HG03521 (cell line): ENCODE data around the gene MVD.

Experiments used
- ATAC-seq: cut with Tn5 transposase; IDR thresholded peaks from one replicate; pipeline ENCODE4 v1.9.1; 2021; ENCODE audit warnings: mild to moderate bottlenecking, moderate library complexity; ENCODE audit not compliant: unreplicated experiment

MVD gene

DNA sequence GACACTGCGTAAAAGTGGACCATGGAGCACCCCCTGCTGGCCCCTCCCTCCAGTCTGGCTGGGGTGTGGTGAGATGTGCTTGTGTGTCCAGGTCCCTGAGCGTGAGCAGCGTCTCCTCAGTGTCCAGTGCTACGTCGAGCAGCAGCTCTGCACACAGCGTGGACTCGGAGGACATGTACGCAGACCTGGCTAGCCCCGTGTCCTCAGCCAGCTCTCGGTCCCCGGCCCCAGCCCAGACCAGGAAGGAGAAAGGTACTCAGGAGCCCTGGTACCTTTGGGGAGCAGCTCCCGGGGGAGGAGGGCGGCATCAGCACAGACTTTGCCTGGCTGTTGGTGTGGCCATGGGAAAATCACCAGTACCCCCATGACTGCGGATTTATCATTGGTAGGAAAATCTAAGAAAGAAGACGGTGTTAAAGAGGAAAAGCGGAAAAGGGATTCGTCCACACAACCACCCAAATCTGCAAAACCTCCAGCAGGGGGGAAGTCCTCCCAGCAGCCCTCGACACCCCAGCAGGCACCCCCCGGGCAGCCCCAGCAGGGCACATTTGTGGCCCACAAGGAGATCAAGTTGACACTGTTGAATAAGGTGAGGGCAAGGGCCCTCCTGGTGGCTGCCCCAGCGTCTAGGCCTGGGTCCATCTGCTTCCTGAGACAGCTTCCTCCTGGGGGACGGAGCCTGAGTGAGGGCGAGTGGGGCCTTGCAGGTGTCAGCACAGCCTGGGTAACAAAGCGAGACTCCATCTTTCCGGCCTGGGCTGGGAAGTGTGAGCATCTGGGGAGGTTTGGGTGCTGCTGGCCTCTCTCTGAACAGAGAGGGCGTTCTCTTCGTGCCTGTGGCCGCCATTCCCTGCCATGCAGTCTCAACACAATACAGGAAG lies 35.1 kb downstream of the MVD start:
- ATAC-seq, result no peak

DNA sequence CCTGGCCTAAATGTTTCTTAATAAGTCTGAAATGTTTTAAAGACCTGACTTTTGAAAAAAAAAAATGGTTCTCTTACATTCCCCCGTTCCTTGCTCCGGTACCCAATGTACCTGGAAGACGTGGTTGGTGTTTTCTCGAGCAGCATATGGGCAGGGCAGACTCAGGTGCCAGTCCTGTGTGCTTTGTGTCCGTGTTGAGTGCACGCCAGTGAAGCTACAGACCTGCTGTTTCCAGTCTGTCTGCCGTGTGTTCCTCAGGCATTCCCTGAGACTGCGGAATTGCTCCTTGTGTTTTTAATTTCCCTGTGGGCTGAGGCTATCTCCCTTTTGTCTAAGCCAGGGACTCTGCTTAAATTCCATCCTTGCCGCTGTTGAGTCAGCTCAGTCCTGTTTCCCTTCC lies 36.2 kb downstream of the MVD start:
- ATAC-seq, result no peak

DNA sequence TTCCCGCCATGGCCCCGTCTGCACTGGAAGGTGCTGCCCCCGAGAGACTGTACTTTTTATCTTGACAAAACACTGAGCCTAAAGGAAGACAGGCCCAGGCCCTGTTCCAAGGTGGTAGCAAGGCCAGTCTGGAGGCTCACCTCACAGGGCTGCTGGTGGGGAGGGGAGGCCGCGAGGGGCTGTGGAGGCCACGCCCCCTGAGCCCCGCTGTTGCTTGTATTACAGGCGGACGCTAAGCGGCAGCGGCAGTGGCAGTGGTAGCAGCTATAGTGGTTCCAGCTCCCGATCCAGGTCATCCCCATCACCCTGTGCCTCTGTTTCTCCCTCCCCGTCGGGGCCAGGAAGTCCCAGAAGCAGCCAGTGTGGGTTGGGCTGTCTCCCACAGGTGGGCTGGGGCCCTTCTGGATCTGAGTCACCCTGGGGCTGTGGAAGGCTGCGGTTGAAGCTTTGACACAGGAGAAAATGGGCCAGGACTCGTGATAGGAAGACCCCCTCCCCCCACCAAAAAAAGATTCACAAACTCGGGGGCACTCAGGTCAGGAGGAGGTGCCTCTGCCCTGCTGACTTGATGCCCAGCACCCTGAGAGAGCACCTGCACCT lies 37.8 kb downstream of the MVD start:
- no peak for ATAC-seq

DNA sequence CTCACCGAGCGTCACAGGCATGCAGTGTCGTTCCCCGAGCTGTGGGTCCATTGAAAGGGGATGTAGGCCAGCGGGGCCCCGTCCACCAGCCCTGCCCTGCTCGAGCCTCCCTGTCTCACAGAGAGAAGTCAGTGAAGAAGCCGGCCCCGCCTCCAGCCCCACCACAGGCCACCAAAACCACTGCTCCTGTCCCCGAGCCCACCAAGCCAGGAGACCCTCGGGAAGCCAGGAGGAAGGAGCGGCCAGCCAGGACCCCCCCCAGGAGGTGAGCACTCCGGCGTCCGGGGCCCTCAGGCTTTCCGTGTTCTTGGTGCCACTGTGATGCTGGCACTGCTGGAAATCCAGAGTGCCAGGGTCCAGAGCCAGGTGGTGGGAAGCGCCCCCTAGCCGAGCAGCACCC lies 38.4 kb downstream of the MVD start:
- ATAC-seq, result no peak

DNA sequence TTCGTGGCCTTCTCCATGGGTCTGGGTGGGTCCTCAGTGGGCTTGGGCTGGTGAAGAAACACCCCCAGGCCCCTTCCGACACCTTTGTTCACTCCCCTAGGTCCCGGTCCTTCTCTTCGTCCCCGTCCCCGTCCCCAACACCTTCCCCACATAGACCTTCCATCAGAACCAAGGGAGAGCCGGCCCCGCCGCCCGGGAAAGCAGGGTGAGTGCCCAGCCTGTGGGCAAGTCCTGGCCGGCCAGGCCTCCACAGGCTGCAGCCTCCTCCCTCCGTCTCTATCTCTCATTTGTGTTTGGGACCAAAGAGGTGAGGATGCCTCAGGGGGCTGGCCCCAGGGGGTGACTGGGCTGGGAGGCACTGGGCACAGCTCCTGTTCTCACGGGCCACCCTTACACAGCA lies 39.0 kb downstream of the MVD start:
- ATAC-seq, result no peak

DNA sequence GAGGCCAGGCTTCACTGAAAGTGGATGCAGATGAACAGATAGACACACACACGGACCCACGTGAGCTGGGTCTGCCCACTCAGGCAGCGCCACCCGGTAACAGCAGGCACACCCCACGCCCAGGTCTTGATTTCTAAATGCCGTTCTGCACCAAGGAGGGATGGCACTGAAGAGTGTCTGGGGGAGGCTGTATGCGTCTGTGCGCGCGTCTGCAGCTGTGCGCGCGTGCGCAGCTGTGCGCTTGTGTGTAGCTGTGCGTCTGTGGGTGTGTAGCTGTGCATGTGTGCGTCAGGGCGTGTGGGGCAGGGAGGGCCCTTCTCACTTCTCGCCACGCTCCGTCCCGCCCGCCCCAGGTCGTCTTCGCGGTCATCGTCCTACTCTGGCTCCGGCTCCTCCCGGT lies 40.0 kb downstream of the MVD start:
- ATAC-seq, result no peak

DNA sequence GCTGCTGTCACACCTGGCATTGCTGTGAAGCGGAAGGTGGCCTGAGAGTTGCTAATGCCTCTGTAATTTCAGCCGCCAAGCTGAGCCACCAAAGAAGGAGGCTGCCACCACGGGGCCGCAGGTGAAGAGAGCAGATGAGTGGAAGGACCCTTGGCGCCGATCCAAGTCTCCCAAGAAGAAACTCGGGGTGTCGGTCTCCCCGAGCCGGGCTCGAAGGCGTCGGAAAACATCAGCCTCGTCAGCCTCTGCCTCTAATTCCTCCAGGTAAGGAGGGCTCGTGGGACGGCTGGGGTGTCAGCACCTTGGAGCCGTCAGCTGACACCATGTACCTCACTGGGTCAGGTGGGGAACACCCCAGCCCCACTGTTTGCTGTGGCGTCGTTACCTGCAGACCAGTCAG lies 40.8 kb downstream of the MVD start:
- no peak for ATAC-seq

DNA sequence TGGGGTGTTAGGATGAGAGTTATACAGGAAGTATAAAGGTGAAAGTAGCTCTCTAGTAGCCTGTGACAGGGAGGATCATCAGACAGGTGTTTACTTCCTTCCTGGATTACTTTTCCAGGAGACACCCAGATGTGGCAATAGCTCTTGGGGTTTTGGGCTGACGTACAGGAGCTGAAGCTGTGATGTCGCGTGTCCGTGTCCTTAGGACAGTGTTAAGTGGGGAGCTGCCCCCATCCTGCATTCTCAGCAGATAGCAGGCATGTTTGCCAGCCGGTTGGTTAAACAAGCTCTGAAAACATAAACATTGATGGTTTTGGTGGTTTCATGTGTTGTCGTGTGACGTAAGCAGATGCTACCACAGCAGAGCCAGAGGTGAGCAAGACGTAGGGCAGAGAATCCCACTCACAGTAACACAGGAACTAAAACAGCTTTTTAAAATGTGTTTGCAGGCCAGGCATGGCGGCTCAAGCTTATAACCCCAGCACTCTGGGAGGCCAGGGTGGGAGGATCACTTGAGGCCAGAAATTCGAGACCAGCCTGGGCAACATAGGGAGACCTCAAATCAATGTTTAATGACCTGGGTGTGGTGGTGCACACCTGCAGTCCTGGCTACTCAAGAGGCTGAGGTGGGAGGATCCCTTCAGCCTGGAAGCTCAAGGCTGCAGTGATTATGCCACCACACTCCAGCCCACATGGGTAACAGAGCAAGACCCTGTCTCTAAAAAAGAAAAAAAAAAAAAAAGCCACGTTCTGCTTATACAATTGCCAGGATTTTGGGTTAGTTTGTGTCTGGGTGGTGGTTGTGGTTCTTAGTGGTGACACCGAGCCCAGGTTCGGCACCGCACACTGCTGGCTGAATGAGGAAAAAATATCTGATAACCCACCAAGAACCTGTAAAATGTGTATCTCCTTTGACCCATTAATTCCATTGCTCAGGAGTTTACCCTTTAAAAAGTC lies 42.8 kb downstream of the MVD start:
- no peak for ATAC-seq

DNA sequence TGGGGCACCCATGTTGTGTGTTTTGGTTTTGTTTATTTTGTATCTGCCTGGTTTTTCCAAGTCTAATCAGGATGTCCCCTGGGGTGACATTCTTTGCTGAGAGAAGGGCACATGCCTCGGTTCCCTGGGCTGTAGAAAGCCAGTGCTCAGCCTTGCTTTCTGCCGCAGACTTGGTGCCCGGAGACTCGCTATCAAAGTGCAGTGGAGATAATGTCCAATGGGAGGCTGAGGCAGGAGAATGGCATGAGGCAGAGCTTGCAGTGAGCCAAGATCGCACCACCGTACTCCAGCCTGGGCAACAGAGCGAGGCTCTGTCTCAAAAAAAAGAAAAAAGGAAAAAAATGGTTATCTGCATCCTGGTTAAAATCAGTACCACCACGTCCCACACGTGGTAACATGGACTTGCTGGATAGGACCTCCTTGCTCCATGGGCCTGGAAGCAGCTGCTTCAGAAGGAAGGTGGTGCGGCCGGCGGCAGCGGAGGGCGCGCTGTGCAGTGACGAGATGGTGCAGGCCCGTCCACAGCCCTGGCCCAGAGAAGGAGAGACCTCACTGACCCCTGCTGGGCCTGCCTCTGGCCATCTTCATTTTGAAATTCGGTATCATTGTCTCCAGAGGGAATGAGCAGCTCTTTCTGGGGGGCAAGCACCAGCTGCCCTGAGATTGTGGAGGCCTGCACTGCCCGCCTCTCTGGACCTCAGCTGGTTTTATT lies 43.8 kb downstream of the MVD start:
- no peak for ATAC-seq

DNA sequence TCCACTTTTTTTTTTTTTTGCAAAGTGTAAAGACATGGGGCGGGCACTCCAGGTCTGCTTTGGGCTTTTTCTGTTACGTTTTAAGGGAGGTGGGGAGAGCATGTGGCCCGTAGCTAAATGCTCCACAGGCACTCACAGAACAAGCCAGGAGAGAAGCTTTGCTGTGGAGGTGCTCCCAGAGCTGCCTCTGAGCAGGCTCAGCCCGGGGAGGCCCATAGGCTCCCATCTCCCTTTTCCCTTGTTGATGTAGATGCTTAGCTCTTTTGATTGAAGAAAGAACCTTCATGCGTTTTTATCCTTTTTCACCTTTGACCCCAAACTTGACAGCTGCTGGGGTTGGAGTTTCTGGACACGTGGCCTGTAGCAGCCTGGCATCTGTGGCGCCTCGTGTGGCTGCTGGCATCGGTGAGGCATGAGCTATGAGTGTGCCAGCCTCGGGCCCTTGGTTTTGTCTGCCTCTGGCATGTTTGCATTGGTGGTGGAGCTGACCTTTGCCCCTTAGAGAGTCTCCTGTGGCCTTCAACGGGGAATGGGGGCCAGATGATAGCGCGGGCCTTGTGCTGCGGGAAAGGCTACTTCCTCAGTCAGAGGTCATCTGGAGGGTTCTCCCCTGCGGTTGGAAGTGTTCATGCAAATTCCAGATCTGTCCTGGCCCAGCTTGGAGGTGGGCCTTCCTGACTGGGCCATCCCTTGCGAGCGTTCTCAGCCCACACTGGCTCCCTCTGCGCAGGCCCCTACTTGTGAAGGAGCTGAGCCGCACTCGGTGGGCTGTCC lies 44.5 kb downstream of the MVD start:
- no peak for ATAC-seq

DNA sequence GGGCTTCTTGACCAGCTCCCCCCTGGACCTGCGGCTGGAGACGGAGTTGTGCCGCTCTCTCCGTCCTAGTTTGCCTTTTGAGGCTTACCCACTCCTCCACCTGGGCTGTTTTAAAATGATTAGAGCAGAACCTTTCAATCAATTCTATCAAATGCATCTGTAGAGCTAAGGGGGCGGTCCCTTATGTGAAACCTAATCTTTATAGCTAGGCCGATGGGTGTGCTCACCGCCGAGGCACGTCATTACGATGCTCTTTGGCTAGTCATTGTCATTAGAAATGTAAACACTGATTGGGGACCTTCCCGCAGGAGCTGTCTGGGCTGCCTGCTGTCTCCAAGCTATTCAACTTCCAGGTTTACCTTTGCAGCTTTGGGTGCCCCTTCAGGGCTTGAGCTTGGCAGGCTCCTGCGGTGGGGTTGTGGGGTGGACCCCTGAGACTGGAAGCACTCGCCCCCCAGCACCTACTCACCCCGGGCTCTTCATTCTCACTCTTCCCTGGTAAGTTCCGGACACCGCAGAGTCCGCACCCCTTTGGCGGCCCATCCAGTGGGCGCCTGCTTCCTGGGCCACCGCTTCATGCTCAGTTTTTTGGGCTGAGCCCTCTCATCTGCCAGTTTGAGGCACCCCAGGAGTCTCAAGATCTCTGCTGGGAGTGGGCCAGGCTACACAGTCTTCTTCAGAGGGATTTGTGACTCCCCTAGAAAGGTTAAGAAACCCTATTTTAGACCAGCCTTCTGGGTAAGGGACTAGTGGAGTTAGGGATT lies 45.4 kb downstream of the MVD start:
- no peak for ATAC-seq

DNA sequence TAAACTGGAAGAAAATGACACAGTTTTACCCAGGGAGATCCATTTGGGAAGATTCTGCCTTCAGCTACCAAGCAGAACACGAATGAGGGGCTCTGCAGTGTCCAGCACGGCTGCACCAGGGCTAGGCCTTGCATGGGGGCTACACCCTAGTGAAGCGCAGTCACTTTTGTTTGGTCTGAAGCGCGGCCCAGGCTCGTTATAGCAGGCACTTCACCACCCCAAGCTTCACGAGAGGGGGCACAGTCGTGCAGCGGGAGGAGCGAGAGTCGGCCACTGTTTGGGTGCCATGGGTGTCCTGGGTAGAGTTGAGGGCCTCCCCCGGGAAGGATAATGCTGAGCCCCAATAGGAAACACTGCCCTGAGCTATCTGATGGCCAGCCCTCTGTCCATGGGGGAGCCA lies 46.2 kb downstream of the MVD start:
- no peak for ATAC-seq

DNA sequence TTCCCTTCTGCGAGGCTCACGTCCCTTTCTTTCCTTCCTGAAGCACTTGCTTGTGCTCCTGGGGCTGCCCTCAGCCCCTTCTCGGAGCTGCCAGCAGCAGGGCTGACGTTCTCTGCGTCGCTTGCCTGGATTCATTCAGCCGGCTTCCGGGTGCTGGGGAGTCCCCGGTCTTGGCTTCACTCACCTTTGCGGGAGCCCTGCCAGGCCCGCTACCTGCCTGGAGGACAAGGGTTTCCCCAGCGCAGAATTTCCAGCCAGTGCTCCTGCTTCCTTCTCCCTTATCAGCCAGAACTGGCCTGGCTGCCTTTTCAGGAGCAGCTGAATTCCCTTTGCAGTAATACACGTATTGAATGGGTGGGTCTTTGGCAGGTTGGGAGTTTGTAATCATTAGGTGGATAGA lies 46.6 kb downstream of the MVD start:
- no peak for ATAC-seq

DNA sequence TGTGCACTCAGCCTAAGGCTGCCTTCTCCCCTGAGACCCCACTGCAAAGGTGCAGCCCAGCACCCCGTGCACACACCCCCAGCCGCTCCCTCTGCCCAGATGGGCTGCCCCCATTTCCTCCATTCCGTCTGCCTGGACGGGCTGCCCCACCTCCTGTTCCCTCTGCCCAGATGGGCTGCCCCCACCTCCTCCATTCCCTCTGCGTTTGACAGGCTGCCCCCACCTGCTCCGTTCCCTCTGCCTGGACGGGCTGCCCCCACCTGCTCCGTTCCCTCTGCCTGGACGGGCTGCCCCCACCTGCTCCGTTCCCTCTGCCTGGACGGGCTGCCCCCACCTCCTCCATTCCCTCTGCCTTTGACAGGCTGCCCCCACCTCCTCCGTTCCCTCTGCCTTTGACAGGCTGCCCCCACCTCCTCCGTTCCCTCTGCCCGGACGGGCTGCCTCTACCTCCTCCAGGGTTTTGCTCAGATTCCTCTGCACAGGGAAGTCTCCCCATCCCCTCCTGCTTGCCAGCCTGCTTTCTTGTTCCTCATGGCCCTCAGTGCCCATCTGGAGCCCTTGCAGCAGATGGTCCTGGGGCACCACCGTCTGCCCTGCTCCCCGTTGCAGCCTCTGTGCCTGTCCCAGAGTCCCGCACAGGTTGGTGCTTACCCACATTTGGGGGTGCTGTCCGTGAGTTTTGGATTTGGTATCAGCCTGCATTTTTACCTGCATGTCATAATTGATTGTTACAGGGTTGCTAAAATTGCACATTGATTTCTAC lies 47.9 kb downstream of the MVD start:
- no peak for ATAC-seq

DNA sequence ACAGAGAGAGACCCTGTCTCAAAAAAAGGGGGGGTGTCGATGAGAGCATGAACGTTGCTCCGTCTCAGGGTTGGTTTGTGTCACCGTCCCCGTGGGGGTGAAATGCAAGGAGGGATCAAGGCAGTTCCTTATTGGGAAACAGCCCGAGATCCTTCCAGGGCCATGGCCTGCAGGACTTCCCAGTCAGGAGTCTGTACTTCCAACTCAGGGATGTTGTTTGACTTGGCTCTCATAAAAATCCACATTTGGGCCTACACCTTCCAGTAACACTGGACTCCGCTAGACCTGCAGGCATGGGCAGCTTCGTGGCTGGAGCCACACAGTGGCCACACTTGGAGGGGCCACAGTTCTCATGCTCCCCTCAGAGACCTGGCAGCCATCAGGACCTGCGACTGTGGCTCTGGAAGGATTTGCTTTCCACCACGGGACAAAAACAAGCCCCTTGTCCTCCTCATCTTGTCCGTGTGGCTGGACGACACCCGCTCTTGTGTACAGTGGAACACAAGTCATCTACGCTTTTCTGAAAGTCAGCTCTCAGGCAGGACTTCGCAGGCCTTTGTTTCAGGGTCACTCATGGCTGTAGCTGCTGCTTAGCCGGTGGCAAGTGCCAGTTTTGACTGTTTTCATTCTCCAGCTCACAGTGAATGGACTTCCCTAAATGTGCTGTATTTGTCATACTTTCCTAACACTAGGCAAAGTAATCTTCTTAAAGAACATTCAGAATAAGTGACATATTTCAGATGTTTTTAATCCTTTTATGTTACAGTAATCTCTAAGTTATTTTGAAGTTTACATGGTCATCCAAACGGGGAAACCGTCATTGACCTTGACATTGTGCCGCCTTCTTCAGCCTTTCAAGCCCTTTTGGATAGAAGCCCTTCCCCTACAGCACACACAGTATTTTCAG lies 48.7 kb downstream of the MVD start:
- ATAC-seq, result no peak

DNA sequence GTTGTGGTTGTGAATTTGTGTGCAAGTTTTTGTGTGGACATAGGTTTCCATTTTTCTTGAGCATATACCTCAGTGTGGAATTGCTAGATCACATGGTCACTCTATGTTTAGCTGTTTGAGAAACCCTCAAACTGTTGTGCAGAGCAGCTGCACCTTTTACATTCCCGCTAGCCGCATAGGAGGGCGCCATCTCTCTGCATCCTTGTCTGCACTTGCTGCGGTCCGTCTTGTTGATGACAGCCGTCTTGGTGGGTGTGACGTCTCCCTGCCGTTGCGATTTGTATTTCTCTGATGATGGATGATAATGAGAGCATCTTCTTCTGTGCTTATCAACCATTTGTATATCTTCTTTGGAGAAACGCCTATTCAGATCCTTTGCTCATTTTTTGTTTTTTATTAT lies 49.6 kb downstream of the MVD start:
- ATAC-seq, result no peak

DNA sequence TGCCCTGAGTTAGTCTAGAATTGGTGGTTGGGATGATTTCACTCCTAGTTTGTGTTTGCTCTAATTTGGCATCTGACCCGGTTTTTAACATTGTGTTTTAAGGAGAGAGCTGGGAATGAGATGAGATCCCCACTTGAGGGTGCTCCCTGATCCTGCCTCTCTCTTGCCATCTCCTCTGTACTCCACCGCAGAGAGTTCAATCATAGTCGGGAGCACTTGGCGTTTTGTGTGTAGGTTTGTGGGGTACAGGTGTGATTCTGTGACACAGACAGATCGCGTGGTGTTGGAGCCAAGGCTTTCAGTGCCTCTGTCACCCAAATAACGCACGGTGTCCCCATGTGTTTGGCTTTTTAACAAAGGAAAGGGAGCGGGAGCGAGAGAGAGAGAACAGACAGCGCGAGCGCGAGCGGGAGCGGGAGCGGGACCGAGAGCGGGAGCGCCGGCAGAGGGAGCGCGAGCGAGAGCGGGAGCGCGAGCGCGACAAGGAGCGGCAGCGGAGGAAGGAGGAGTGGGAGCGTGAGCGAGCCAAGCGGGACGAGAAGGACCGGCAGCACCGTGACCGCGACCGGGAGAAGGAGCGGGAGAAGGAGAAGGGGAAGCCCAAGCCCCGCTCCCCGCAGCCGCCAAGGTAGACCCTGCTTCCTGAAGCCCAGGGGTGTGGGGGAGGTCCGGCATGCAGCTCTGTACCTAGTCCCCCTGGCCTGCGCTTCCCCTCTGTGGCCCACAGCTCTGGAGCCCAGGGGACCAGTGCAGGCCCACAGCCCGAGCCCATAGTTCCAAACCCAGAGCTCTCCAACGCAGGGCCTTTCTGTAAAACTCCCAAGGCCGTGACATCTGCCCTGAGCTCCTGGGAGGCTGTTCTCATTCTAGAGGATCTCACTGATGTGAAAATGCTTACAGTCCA lies 51.7 kb downstream of the MVD start:
- no peak for ATAC-seq
